A549 (cell line): ENCODE measurements around the gene MTMR6. TPM values are rescaled to one million over a fixed set of nuclear protein-coding genes. Genes with fewer than 3 reads are reported as not detected.

Experiments
- ATAC-seq, 2 experiments: fragments of 200-7000 bp in 1 of 2; fragments of >200 bp in 1 of 2; cut with Nextera tagmentation in 1 of 2; cut with Tn5 transposase in 1 of 2; 3 replicates each; pipeline versions ENCODE4 v1.8.0 to v1.9.1; 2018 to 2020; ENCODE audit warnings: mild to moderate bottlenecking in 1 of 2, moderate library complexity in 1 of 2
- CTCF ChIA-PET: fragments of 300-600 bp; sonication (Branson Sonifier 250); formaldehyde crosslinking; extraction: SDS; loops from one replicate; lab custom pipeline; 2021; ENCODE audit warnings: antibody characterized with exemption, inconsistent platforms; lab: Yijun Ruan, JAX
- POLR2A ChIA-PET: fragments of 350-600 bp; formaldehyde crosslinking; extraction: SDS; loops from one replicate; lab custom pipeline; 2021; ENCODE audit warnings: antibody characterized with exemption, inconsistent platforms; lab: Yijun Ruan, JAX
- DNase-seq, 2 experiments: peaks; one replicate each; pipeline versions ENCODE4 v3.0.0 to v3.0.0-alpha.2; 2011 to 2016; ENCODE audit warnings: low read depth in 1 of 2, low spot score in 1 of 2
- FAIRE-seq: peaks from 2 replicates; lab custom pipeline; 2011; peaks lifted over from hg19 to GRCh38; lab: Jason Lieb, UNC
- H3K27ac ChIP-seq, 2 experiments: fragments of >200 bp; sonication (Bioruptor Twin); formaldehyde crosslinking; 3 replicates each; pipeline ENCODE4 v1.5.1; 2016 to 2017
- H3K4me1 ChIP-seq: fragments of >200 bp; sonication (Bioruptor Twin); formaldehyde crosslinking; 3 replicates; pipeline ENCODE4 v1.6.1; 2016
- H3K4me2 ChIP-seq: fragments of >200 bp; sonication (Bioruptor Twin); formaldehyde crosslinking; 3 replicates; pipeline ENCODE4 v1.6.1; 2016
- H3K4me3 ChIP-seq: fragments of >200 bp; sonication (Bioruptor Twin); formaldehyde crosslinking; 3 replicates; pipeline ENCODE4 v1.5.1; 2016
- H3K9me3 ChIP-seq: fragments of >200 bp; sonication (Bioruptor Twin); formaldehyde crosslinking; 3 replicates; pipeline ENCODE4 v1.6.1; 2016
- BCL3 ChIP-seq: fragments of >200 bp; sonication (Bioruptor Twin); formaldehyde crosslinking; IDR thresholded peaks from 3 replicates; pipeline ENCODE4 v1.6.1; 2016
- CBX8 ChIP-seq: fragments of 200-600 bp; sonication (generic); IDR thresholded peaks from 2 replicates; pipeline ENCODE4 v1.6.1; 2016
- CHD2 ChIP-seq: fragments of 150-350 bp; IDR thresholded peaks from 2 replicates; pipeline ENCODE4 v1.6.1; 2014; ENCODE audit warnings: low read length; ENCODE audit not compliant: partially characterized antibody
- CHD4 ChIP-seq: fragments of 200-600 bp; sonication (generic); IDR thresholded peaks from 2 replicates; pipeline ENCODE4 v1.6.1; 2016; ENCODE audit warnings: antibody characterized with exemption, mild to moderate bottlenecking, borderline replicate concordance
- CTCF ChIP-seq: fragments of >200 bp; sonication (Bioruptor Twin); formaldehyde crosslinking; IDR thresholded peaks from 3 replicates; pipeline ENCODE4 v1.5.1; 2016
- EHMT2 ChIP-seq: fragments of 200-600 bp; sonication (generic); IDR thresholded peaks from 2 replicates; pipeline ENCODE4 v1.6.1; 2016; ENCODE audit warnings: antibody characterized with exemption, low read depth, mild to moderate bottlenecking, moderate library complexity
- EP300 ChIP-seq, 2 experiments: fragments of >200 bp; sonication (Bioruptor Twin); formaldehyde crosslinking; IDR thresholded peaks; 2 replicates in 1 of 2; 3 replicates in 1 of 2; pipeline ENCODE4 v1.6.1; 2016 to 2017
- FOXS1 ChIP-seq: fragments of 250-450 bp; sonication (Bioruptor Pico); IDR thresholded peaks from 2 replicates; pipeline ENCODE4 v1.5.0; 2020; ENCODE audit warnings: mild to moderate bottlenecking, moderate library complexity
- HOXA7 ChIP-seq: fragments of 250-450 bp; sonication (Bioruptor Pico); IDR thresholded peaks from 2 replicates; pipeline ENCODE4 v1.5.0; 2020; ENCODE audit warnings: mild to moderate bottlenecking, moderate library complexity
- JUNB ChIP-seq: fragments of >200 bp; sonication (Bioruptor Twin); formaldehyde crosslinking; IDR thresholded peaks from 2 replicates; pipeline ENCODE4 v1.6.1; 2016
- KDM5A ChIP-seq: fragments of 200-600 bp; sonication (generic); IDR thresholded peaks from 2 replicates; pipeline ENCODE4 v1.6.1; 2016; ENCODE audit warnings: antibody characterized with exemption, mild to moderate bottlenecking
- MAFK ChIP-seq: fragments of 450-650 bp; IDR thresholded peaks from 2 replicates; pipeline ENCODE4 v1.6.1; 2014; ENCODE audit not compliant: partially characterized antibody
- PBX3 ChIP-seq: IDR thresholded peaks from 2 replicates; pipeline ENCODE4 v1.6.1; 2012
- POLR2AphosphoS2 ChIP-seq: conservative IDR thresholded peaks from 2 replicates; pipeline ENCODE4 v1.6.1; 2012; ENCODE audit warnings: low read length, improper control_type of control experiment, inconsistent platforms
- RCOR1 ChIP-seq: fragments of 150-350 bp; IDR thresholded peaks from 2 replicates; pipeline ENCODE4 v1.6.1; 2014; ENCODE audit warnings: antibody characterized with exemption, low read length, low read depth
- RFX5 ChIP-seq: fragments of 450-650 bp; IDR thresholded peaks from 2 replicates; pipeline ENCODE4 v1.7.1; 2014; ENCODE audit warnings: antibody characterized with exemption, mild to moderate bottlenecking, moderate library complexity
- SREBF2 ChIP-seq: fragments of 450-650 bp; IDR thresholded peaks from 2 replicates; pipeline ENCODE4 v1.6.1; 2014; ENCODE audit warnings: mild to moderate bottlenecking, moderate library complexity
- ZC3H11A ChIP-seq: fragments of 450-650 bp; IDR thresholded peaks from 2 replicates; pipeline ENCODE4 v1.6.1; 2014; ENCODE audit warnings: antibody characterized with exemption, mild to moderate bottlenecking
- WGBS: methylation state at CpG from one replicate; pipeline ENCODE4 v1.1.6; 2017; ENCODE audit errors: missing lambda C conversion rate; 5-methylcytosine and 5-hydroxymethylcytosine counted together
- polyA plus RNA-seq, 4 experiments: library from polyadenylated mRNA; depleted of rRNA in 3 of 4; stranded (reverse); fragments of >200 nt; fragmentation: RNase III in 1 of 4; extraction: RNeasy Plus Mini Kit Qiagen cat#74134 plus additional on column Dnase treatment in 1 of 4; gene quantifications; 2 replicates in 3 of 4; 3 replicates in 1 of 4; pipeline ENCODE4 v1.2.3, GENCODE V29; 2011 to 2017

MTMR6 gene
- polyA plus RNA-seq, 2 of the 4 experiments (the other 2 are of a cell fraction) = 8.8 to 22.4 TPM

- no peak overlapping the region for H3K4me3 ChIP-seq
- CTCF ChIA-PET = interaction anchor here (2.8 kb wide), 1 partner anchor 10 kb away, joined by 8 read pairs; no protein-coding TSS in a partner anchor
- DNase-seq (no peak), ATAC-seq (no peak), FAIRE-seq (no peak)
- POLR2A ChIA-PET = no interaction called here
- H3K9me3 ChIP-seq = no peaks in the 10 kb centered on the region
- H3K4me1 ChIP-seq = no peaks in the 10 kb centered on the region
- no peak overlapping the region for H3K27ac ChIP-seq
- TF ChIP-seq EHMT2 (no peak), SREBF2 (no peak), KDM5A (no peak), CBX8 (no peak), RFX5 (no peak), ZC3H11A (no peak)
- 30% methylated on average over 3 of the region's 3 CpGs for WGBS
- no peak overlapping the region for H3K4me2 ChIP-seq
Observed at GRCh38 chr13:25295701-25296100, 8.4 kb upstream of the MTMR6 start.

GRCh38 chr13:25295228-25295627, 7.9 kb upstream of the MTMR6 start:
- CTCF ChIA-PET = interaction anchor here (2.8 kb wide), 1 partner anchor 9 kb away, joined by 8 read pairs; no protein-coding TSS in a partner anchor
- H3K4me2 ChIP-seq = 0 out of 3 replicates have a peak overlapping the region, but pooled peaks have one; percentile 17
- 17% methylated on average over 3 of the region's 3 CpGs for WGBS
- peak in 1 of 2 experiments; percentile 50; a peak in 3 of 6 replicates for ATAC-seq
- no peaks in the 10 kb centered on the region for H3K4me1 ChIP-seq
- TF ChIP-seq EHMT2 (no peak), RCOR1 (no peak), KDM5A (no peak), JUNB (no peak), HOXA7 (CRISPR knock-in tag) (no peak), CHD4 (no peak), MAFK (no peak), CHD2 (no peak), EP300 (IDR thresholded peaks at IDR 0.05) (no peak), RFX5 (no peak), FOXS1 (CRISPR knock-in tag) (no peak), POLR2AphosphoS2 (no peak), CBX8 (no peak), PBX3 (no peak), BCL3 (no peak)
- H3K4me3 ChIP-seq = no peak overlapping the region
- POLR2A ChIA-PET = no interaction called here
- no peak overlapping the region for H3K27ac ChIP-seq
- no peaks in the 10 kb centered on the region for H3K9me3 ChIP-seq
- peak in 1 of 2 experiments; percentile 7 for DNase-seq
- FAIRE-seq = no peak

GRCh38 chr13:25292301-25292700, 5.0 kb upstream of the MTMR6 start:
- FAIRE-seq = no peak
- no peak overlapping the region for H3K4me3 ChIP-seq
- WGBS = 4% methylated on average over 1 of the region's 1 CpG
- ChIA-PET CTCF (no interaction called here), POLR2A (no interaction called here)
- H3K27ac ChIP-seq = no peak overlapping the region
- no peak overlapping the region for H3K4me2 ChIP-seq
- H3K9me3 ChIP-seq = no peaks in the 10 kb centered on the region
- DNase-seq = no peak
- peak; percentile 54 to 56; a peak in 3 of 6 replicates for ATAC-seq
- H3K4me1 ChIP-seq = no peaks in the 10 kb centered on the region
- TF ChIP-seq CTCF (no peak), MAFK (peak; percentile 7)
